HepG2 (cell line): ENCODE results near the gene NHLRC3. TPM values are rescaled to one million over a fixed set of nuclear protein-coding genes. Genes with fewer than 3 reads are reported as not detected.

ENCODE experiments used
- FOXP1 ChIP-seq, 2 experiments: fragments of 450-650 bp in 1 of 2; IDR thresholded peaks; 2 replicates each; pipeline ENCODE4 v1.6.1; 2017 to 2018; ENCODE audit warnings: antibody characterized with exemption in 1 of 2
- HIC2 ChIP-seq: sonication (generic); formaldehyde crosslinking; IDR thresholded peaks from 2 replicates; pipeline ENCODE4 v1.9.0; 2022; ENCODE audit warnings: low read depth, missing genetic modification reagents
- HMGA1 ChIP-seq: sonication (generic); formaldehyde crosslinking; conservative IDR thresholded peaks from 2 replicates; pipeline ENCODE4 v1.4.0; 2020; ENCODE audit warnings: missing genetic modification reagents
- NR2F1 ChIP-seq, 2 experiments: fragments of 450-650 bp in 1 of 2; formaldehyde crosslinking in 1 of 2; IDR thresholded peaks; 2 replicates each; pipeline versions ENCODE4 v1.5.0 to v1.6.1; 2016 to 2020; ENCODE audit warnings: mild to moderate bottlenecking in 1 of 2, missing compliant biosample characterization in 1 of 2, missing genetic modification reagents in 1 of 2, moderate library complexity in 1 of 2
- PHB2 ChIP-seq: fragments of 450-650 bp; IDR thresholded peaks from 2 replicates; pipeline ENCODE4 v1.6.1; 2018; ENCODE audit not compliant: partially characterized antibody
- PLRG1 ChIP-seq: fragments of 450-650 bp; conservative IDR thresholded peaks from 2 replicates; pipeline ENCODE4 v1.6.1; 2016
- RXRB ChIP-seq: IDR thresholded peaks from 2 replicates; pipeline ENCODE4 v1.6.1; 2016; ENCODE audit warnings: borderline replicate concordance, missing genetic modification reagents, missing compliant biosample characterization
- SMAD3 ChIP-seq: sonication (generic); formaldehyde crosslinking; IDR thresholded peaks from 2 replicates; pipeline ENCODE4 v1.4.0; 2020; ENCODE audit warnings: missing genetic modification reagents
- SMARCC2 ChIP-seq: fragments of 450-650 bp; IDR thresholded peaks from 2 replicates; pipeline ENCODE4 v1.6.1; 2017; ENCODE audit warnings: antibody characterized with exemption, mild to moderate bottlenecking
- SP5 ChIP-seq: IDR thresholded peaks from 2 replicates; pipeline ENCODE4 v1.6.1; 2016; ENCODE audit warnings: low read depth, borderline replicate concordance
- SRY ChIP-seq: sonication (generic); formaldehyde crosslinking; IDR thresholded peaks from 2 replicates; pipeline ENCODE4 v1.8.0; 2022; ENCODE audit warnings: mild to moderate bottlenecking, missing genetic modification reagents
- SSRP1 ChIP-seq: IDR thresholded peaks from 2 replicates; pipeline ENCODE4 v1.6.1; 2016; ENCODE audit warnings: control low read depth
- ZBTB37 ChIP-seq: sonication (generic); formaldehyde crosslinking; IDR thresholded peaks from 2 replicates; pipeline ENCODE4 v1.4.0; 2020; ENCODE audit warnings: mild to moderate bottlenecking, missing genetic modification reagents
- ZNF143 ChIP-seq: sonication (generic); formaldehyde crosslinking; IDR thresholded peaks from 2 replicates; pipeline ENCODE4 v1.4.0; 2020; ENCODE audit warnings: missing genetic modification reagents
- ZNF260 ChIP-seq: sonication (generic); formaldehyde crosslinking; IDR thresholded peaks from 2 replicates; pipeline ENCODE4 v1.4.0; 2020; ENCODE audit warnings: missing genetic modification reagents, low read depth, mild to moderate bottlenecking, borderline replicate concordance
- ZNF567 ChIP-seq: sonication (generic); formaldehyde crosslinking; IDR thresholded peaks from 2 replicates; pipeline ENCODE4 v1.8.1; 2023; ENCODE audit warnings: mild to moderate bottlenecking, missing genetic modification reagents, borderline replicate concordance
- ZNF572 ChIP-seq: sonication (generic); formaldehyde crosslinking; IDR thresholded peaks from 2 replicates; pipeline ENCODE4 v1.5.1; 2020; ENCODE audit warnings: mild to moderate bottlenecking, missing genetic modification reagents
- ZNF674 ChIP-seq: sonication (generic); formaldehyde crosslinking; IDR thresholded peaks from 2 replicates; pipeline ENCODE4 v1.5.0; 2020; ENCODE audit warnings: low read depth, mild to moderate bottlenecking, missing genetic modification reagents
- ZNF850 ChIP-seq: sonication (generic); formaldehyde crosslinking; conservative IDR thresholded peaks from 2 replicates; pipeline ENCODE4 v1.9.0; 2021; ENCODE audit warnings: mild to moderate bottlenecking, missing genetic modification reagents
- ZSCAN30 ChIP-seq: sonication (generic); formaldehyde crosslinking; IDR thresholded peaks from 2 replicates; pipeline ENCODE4 v1.5.0; 2020; ENCODE audit warnings: mild to moderate bottlenecking, missing genetic modification reagents
- ZSCAN5A ChIP-seq: sonication (generic); formaldehyde crosslinking; IDR thresholded peaks from 2 replicates; pipeline ENCODE4 v1.8.0; 2022; ENCODE audit warnings: mild to moderate bottlenecking, missing genetic modification reagents, borderline replicate concordance
- polyA plus RNA-seq, 8 experiments: library from polyadenylated mRNA; depleted of rRNA in 3 of 8; stranded (reverse) in 7 of 8; unstranded in 1 of 8; fragments of >200 nt; fragmentation: Illumina TruSeq in 4 of 8; extraction: Trizol in 4 of 8; gene quantifications; 2 replicates each; pipeline versions ENCODE4 v1.2.1 to v1.2.3, GENCODE V29; 2011 to 2016; ENCODE audit warnings: low read depth in 4 of 8, missing spikeins in 1 of 8, mixed read lengths in 1 of 8; ENCODE audit not compliant: insufficient read depth in 1 of 8
- total RNA-seq, 5 experiments: library from RNA; depleted of rRNA; stranded (reverse); fragments of >200 nt; fragmentation: Illumina TruSeq; extraction: Trizol; gene quantifications; 2 replicates each; pipeline ENCODE4 v1.2.3, GENCODE V29; 2016; ENCODE audit warnings: low read depth in 1 of 5
- TF ChIP-seq, protein P1 (sequence below): sonication (generic); formaldehyde crosslinking; IDR thresholded peaks from 2 replicates; pipeline ENCODE4 v1.4.0; 2020; ENCODE audit warnings: mild to moderate bottlenecking, missing genetic modification reagents, borderline replicate concordance
- TF ChIP-seq, protein P2 (sequence below): sonication (generic); formaldehyde crosslinking; IDR thresholded peaks from 2 replicates; pipeline ENCODE4 v1.5.0; 2020; ENCODE audit warnings: mild to moderate bottlenecking, missing genetic modification reagents

NHLRC3 gene
- total and polyA plus RNA-seq, 2 of the 13 experiments (the other 11 are each of a cell fraction or from before 2014, with no cell fraction given) = 19.9 to 29.8 TPM

DNA sequence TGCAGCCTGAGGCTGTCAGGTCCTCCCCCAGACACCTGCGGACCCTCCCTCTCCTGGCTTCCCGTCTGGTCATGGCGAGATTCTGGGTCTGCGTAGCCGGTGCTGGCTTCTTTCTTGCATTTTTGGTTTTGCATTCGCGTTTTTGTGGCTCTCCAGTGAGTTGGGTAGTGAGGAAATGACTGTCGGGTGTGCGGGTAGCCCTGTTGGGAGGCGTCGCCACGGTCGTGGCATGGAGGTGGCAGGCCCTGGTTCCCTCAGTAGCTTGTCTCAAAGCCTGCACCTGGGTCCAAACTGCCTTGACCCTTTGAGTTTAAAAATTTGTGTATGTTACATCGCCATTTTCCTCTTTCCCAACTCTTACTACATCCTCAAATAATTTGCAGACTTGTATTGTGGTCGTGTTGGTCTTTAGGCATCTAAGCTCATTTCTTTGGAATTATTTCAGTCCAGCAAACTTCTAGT is 344 bp downstream of the NHLRC3 start (continued):
- TF ChIP-seq HIC2 (0 out of 2 replicates have a peak, but pooled peaks have one; percentile 12), RXRB (CRISPR knock-in tag) (no peak), SRY (CRISPR knock-in tag) (peak; percentile 44; the same call in 1 of the 2 replicates), ZSCAN5A (no peak), ZBTB37 (no peak), ZSCAN30 (CRISPR knock-in tag) (no peak), NR2F1 (CRISPR knock-in tag; IDR thresholded peaks at IDR 0.05) (no peak), PHB2 (no peak), HMGA1 (CRISPR knock-in tag) (no peak), SMARCC2 (no peak), ZNF850 (CRISPR knock-in tag) (no peak), SP5 (no peak), ZNF567 (CRISPR knock-in tag) (no peak), SSRP1 (CRISPR knock-in tag) (no peak), SMAD3 (CRISPR knock-in tag) (no peak), PLRG1 (no peak), ZNF572 (no peak), FOXP1 (IDR thresholded peaks at IDR 0.05) (no peak), FOXP1 (CRISPR knock-in tag; IDR thresholded peaks at IDR 0.05) (no peak), ZNF674 (CRISPR knock-in tag) (no peak), ZNF260 (CRISPR knock-in tag) (no peak), ZNF143 (CRISPR knock-in tag) (no peak)
- TF ChIP-seq, protein P1, sequence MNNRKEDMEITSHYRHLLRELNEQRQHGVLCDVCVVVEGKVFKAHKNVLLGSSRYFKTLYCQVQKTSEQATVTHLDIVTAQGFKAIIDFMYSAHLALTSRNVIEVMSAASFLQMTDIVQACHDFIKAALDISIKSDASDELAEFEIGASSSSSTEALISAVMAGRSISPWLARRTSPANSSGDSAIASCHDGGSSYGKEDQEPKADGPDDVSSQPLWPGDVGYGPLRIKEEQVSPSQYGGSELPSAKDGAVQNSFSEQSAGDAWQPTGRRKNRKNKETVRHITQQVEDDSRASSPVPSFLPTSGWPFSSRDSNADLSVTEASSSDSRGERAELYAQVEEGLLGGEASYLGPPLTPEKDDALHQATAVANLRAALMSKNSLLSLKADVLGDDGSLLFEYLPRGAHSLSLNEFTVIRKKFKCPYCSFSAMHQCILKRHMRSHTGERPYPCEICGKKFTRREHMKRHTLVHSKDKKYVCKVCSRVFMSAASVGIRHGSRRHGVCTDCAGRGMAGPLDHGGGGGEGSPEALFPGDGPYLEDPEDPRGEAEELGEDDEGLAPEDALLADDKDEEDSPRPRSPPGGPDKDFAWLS = no peak
- TF ChIP-seq, protein P2, sequence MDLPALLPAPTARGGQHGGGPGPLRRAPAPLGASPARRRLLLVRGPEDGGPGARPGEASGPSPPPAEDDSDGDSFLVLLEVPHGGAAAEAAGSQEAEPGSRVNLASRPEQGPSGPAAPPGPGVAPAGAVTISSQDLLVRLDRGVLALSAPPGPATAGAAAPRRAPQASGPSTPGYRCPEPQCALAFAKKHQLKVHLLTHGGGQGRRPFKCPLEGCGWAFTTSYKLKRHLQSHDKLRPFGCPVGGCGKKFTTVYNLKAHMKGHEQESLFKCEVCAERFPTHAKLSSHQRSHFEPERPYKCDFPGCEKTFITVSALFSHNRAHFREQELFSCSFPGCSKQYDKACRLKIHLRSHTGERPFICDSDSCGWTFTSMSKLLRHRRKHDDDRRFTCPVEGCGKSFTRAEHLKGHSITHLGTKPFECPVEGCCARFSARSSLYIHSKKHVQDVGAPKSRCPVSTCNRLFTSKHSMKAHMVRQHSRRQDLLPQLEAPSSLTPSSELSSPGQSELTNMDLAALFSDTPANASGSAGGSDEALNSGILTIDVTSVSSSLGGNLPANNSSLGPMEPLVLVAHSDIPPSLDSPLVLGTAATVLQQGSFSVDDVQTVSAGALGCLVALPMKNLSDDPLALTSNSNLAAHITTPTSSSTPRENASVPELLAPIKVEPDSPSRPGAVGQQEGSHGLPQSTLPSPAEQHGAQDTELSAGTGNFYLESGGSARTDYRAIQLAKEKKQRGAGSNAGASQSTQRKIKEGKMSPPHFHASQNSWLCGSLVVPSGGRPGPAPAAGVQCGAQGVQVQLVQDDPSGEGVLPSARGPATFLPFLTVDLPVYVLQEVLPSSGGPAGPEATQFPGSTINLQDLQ = peak; percentile 41; the same call in 1 of the 2 replicates
